GM12878 (cell line): ENCODE data around the gene RHEBL1. TPM values are rescaled to one million over a fixed set of nuclear protein-coding genes. Genes with fewer than 3 reads are reported as not detected.

Experiments
- CHD1 ChIP-seq: IDR thresholded peaks from 2 replicates; pipeline ENCODE4 v1.6.1; 2012; ENCODE audit warnings: low read depth, low read length, improper control_type of control experiment
- CHD2 ChIP-seq: IDR thresholded peaks from 2 replicates; pipeline ENCODE4 v1.6.1; 2011; ENCODE audit warnings: low read depth, low read length, improper control_type of control experiment, borderline replicate concordance
- ESRRA ChIP-seq: IDR thresholded peaks from 2 replicates; pipeline ENCODE4 v1.6.1; 2012; ENCODE audit warnings: mild to moderate bottlenecking, low read length, improper control_type of control experiment
- EZH2 ChIP-seq: IDR thresholded peaks from 2 replicates; pipeline ENCODE4 v1.6.1; 2012; ENCODE audit warnings: low read depth, mild to moderate bottlenecking, control low read depth, inconsistent platforms, low read length, borderline replicate concordance; ENCODE audit not compliant: control insufficient read depth
- GABPA ChIP-seq: IDR thresholded peaks from 2 replicates; pipeline ENCODE4 v1.6.1; 2014; ENCODE audit warnings: antibody characterized with exemption, low read depth, mild to moderate bottlenecking, inconsistent platforms
- LARP7 ChIP-seq: fragments of 450-650 bp; IDR thresholded peaks from 2 replicates; pipeline ENCODE4 v1.6.1; 2017; ENCODE audit warnings: mild to moderate bottlenecking
- MEF2B ChIP-seq: fragments of 450-650 bp; IDR thresholded peaks from 2 replicates; pipeline ENCODE4 v1.6.1; 2018; ENCODE audit warnings: mild to moderate bottlenecking, moderate library complexity; ENCODE audit not compliant: partially characterized antibody, poor library complexity, severe bottlenecking
- MXI1 ChIP-seq: fragments of 150-350 bp; IDR thresholded peaks from 2 replicates; pipeline ENCODE4 v1.6.1; 2011; ENCODE audit warnings: low read depth, mild to moderate bottlenecking, inconsistent platforms, low read length, improper control_type of control experiment
- NFYB ChIP-seq: IDR thresholded peaks from 2 replicates; pipeline ENCODE4 v1.6.1; 2011; ENCODE audit warnings: low read depth, mild to moderate bottlenecking, low read length, improper control_type of control experiment, moderate library complexity; ENCODE audit not compliant: insufficient read depth
- POLR2A ChIP-seq: IDR thresholded peaks from 2 replicates; pipeline ENCODE4 v1.6.1; 2011; ENCODE audit warnings: low read depth, mild to moderate bottlenecking, low read length
- POLR2AphosphoS2 ChIP-seq: IDR thresholded peaks from 2 replicates; pipeline ENCODE4 v1.6.1; 2011; ENCODE audit warnings: low read depth, mild to moderate bottlenecking, low read length, improper control_type of control experiment, moderate library complexity
- RBBP5 ChIP-seq: fragments of 200-600 bp; sonication (generic); conservative IDR thresholded peaks from 2 replicates; pipeline ENCODE4 v1.6.1; 2016
- REST ChIP-seq: IDR thresholded peaks from 2 replicates; pipeline ENCODE4 v1.6.1; 2012; ENCODE audit warnings: mild to moderate bottlenecking, low read depth, low read length
- RFX5 ChIP-seq: IDR thresholded peaks from 2 replicates; pipeline ENCODE4 v1.6.1; 2011; ENCODE audit warnings: low read depth, low read length, improper control_type of control experiment
- SMAD5 ChIP-seq: IDR thresholded peaks from 2 replicates; pipeline ENCODE4 v1.6.1; 2016; ENCODE audit warnings: antibody characterized with exemption, low read depth
- ZBTB40 ChIP-seq: fragments of 450-650 bp; IDR thresholded peaks from 2 replicates; pipeline ENCODE4 v1.6.1; 2016; ENCODE audit warnings: mild to moderate bottlenecking, moderate library complexity, borderline replicate concordance
- ZNF24 ChIP-seq: fragments of 450-650 bp; IDR thresholded peaks from 2 replicates; pipeline ENCODE4 v1.6.1; 2017; ENCODE audit warnings: antibody characterized with exemption, mild to moderate bottlenecking
- ZNF274 ChIP-seq: IDR thresholded peaks from one replicate; pipeline ENCODE4 v1.8.0; 2011; ENCODE audit not compliant: insufficient read length, insufficient read depth
- polyA plus RNA-seq, 11 experiments: library from polyadenylated mRNA; depleted of rRNA in 4 of 11; unstranded in 6 of 11; stranded (reverse) in 5 of 11; fragments of >200 nt; fragmentation: Nextera tagmentation in 4 of 11; fragmentation: Illumina TruSeq in 1 of 11; extraction: Ambion mirVana in 4 of 11; extraction: Trizol in 1 of 11; gene quantifications; 1 replicate in 1 of 11; 2 replicates in 10 of 11; pipeline versions ENCODE4 v1.2.1 to v1.2.3, GENCODE V29; 2011 to 2016; ENCODE audit warnings: inconsistent platforms in 2 of 11, missing spikeins in 2 of 11, low read depth in 1 of 11
- total RNA-seq, 4 experiments: library from RNA; depleted of rRNA in 3 of 4; stranded (reverse); fragments of >200 nt in 3 of 4; fragmentation: Illumina TruSeq in 1 of 4; extraction: Trizol in 1 of 4; gene quantifications; 2 replicates each; pipeline versions ENCODE4 v1.2.1 to v1.2.3, GENCODE V29; 2013 to 2021
- TF ChIP-seq, protein P1 (sequence below): fragments of 450-650 bp; IDR thresholded peaks from 2 replicates; pipeline ENCODE4 v1.6.1; 2016; ENCODE audit warnings: mild to moderate bottlenecking

Gene RHEBL1
- total and polyA plus RNA-seq, 10 of the 15 experiments (the other 5 are each of a cell fraction or from before 2014, with no cell fraction given): 5.9 to 18.7 (median 12.0) TPM

DNA sequence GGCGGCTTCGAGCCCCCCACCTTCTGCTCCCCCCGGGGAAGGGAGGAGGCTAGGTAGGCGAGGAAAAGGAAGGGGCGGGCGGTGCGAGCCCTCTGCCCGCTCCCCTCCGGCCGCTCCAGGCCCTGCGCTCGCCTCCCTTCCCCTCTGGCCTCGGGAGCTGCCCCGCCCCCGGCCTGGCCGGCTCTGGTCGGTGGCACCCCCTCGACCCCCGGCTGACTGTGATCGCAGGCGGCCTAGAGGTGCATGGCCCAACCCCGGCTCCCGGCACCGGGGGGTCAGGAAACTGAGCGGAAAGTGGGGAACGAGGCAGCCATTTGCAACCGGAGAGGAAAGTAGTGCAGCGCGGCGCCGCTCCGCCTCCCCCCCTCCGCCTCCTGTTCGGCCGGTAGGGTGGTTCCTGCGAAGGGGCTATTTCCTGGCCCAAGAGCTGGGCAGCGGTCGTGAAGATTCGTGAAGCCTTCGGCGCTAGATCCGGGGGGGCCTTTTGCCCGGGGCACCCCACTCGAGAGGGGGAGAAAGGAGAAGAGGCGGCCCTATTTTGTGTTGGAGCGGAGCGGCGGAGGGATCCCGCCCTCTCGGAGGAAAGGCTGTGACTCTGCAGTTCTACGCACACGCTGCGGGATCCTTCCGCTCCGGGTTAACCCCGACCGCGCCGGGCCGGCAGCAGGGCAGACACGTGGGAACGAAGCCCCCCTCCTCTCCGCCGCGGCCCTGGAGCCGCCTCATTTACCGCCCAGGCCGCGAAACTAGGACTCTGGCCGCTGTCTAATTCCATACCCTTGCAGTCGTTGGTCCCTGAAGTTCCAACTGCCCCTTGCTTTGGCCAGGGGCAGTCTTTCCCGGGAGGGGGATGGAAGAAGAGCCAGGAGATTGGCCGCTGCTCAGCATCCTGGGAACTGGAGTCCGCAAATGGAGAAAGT lies 9.3 kb downstream of the RHEBL1 start, which contains the start of gene KMT2D (continued):
- peak; percentile 84 for TF ChIP-seq ZBTB40
- peak; percentile 52; the same call in 1 of the 2 replicates for TF ChIP-seq ESRRA
- TF ChIP-seq CHD2: peak; percentile 98
- TF ChIP-seq NFYB: no peak
- peak; percentile 86 for TF ChIP-seq LARP7
- peak; percentile 80 for TF ChIP-seq POLR2A
- TF ChIP-seq ZNF24: 0 out of 2 replicates have a peak, but pooled peaks have one; percentile 26
- TF ChIP-seq RBBP5: 0 out of 2 replicates have a peak, but pooled peaks have one; percentile 48
- peak; percentile 87 for TF ChIP-seq MEF2B
- no peak for TF ChIP-seq REST
- TF ChIP-seq ZNF274: no peak
- TF ChIP-seq, protein P1, sequence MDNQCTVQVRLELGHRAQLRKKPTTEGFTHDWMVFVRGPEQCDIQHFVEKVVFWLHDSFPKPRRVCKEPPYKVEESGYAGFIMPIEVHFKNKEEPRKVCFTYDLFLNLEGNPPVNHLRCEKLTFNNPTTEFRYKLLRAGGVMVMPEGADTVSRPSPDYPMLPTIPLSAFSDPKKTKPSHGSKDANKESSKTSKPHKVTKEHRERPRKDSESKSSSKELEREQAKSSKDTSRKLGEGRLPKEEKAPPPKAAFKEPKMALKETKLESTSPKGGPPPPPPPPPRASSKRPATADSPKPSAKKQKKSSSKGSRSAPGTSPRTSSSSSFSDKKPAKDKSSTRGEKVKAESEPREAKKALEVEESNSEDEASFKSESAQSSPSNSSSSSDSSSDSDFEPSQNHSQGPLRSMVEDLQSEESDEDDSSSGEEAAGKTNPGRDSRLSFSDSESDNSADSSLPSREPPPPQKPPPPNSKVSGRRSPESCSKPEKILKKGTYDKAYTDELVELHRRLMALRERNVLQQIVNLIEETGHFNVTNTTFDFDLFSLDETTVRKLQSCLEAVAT: peak; percentile 98
- TF ChIP-seq SMAD5: peak; percentile 65
- no peak for TF ChIP-seq CHD1
- TF ChIP-seq EZH2: no peak
- TF ChIP-seq POLR2AphosphoS2: peak; percentile 62; the same call in 1 of the 2 replicates
- TF ChIP-seq RFX5: peak; percentile 26; the same call in 1 of the 2 replicates
- peak; percentile 55; the same call in 1 of the 2 replicates for TF ChIP-seq GABPA
- peak; percentile 94 for TF ChIP-seq MXI1
